Endothelial cell of umbilical vein (primary cell): ENCODE measurements around the gene METTL1. TPM values are rescaled to one million over a fixed set of nuclear protein-coding genes. Genes with fewer than 3 reads are reported as not detected.

Experiments used
- BruUV-seq: library from RNA; stranded (reverse); fragments of 400-500 nt; replicated peaks from 2 replicates; lab custom pipeline; 2021; lab: Mats Ljungman, UMichigan
- CTCF ChIA-PET: fragments of 300-600, 350-600 bp; sonication (Branson Sonifier 250); formaldehyde crosslinking; loops from one replicate; lab custom pipeline; 2021; ENCODE audit warnings: antibody characterized with exemption, inconsistent platforms; lab: Charles Lee
- POLR2A ChIA-PET: fragments of 300-600, 350-600 bp; sonication (Branson Sonifier 250); formaldehyde crosslinking; loops from one replicate; lab custom pipeline; 2021; ENCODE audit warnings: antibody characterized with exemption, inconsistent platforms; lab: Charles Lee
- DNase-seq: peaks from one replicate; pipeline ENCODE4 v3.0.0-alpha.2; 2011; ENCODE audit warnings: low read depth, low spot score
- FAIRE-seq: peaks from 2 replicates; lab custom pipeline; 2011; peaks lifted over from hg19 to GRCh38; lab: Jason Lieb, UNC
- H2AFZ ChIP-seq: 2 replicates; pipeline ENCODE4 v1.6.0; 2012; ENCODE audit warnings: low read depth, low read length, control low read depth, inconsistent platforms
- H3K27ac ChIP-seq: 2 replicates; pipeline ENCODE4 v1.5.1; 2011; ENCODE audit warnings: low read depth, mild to moderate bottlenecking, control low read depth, low read length, moderate library complexity; ENCODE audit not compliant: insufficient read depth
- H3K27me3 ChIP-seq, 2 experiments: 2 replicates each; pipeline versions ENCODE4 v1.6.0 to v1.6.1; 2011; ENCODE audit warnings: low read length in 2 of 2, mixed read lengths in 1 of 2; ENCODE audit not compliant: control insufficient read depth in 2 of 2, insufficient read depth in 2 of 2
- H3K36me3 ChIP-seq, 2 experiments: 2 replicates in 1 of 2; 3 replicates in 1 of 2; pipeline ENCODE4 v1.5.1; 2011; ENCODE audit warnings: low read length in 2 of 2, mild to moderate bottlenecking in 1 of 2, moderate library complexity in 1 of 2; ENCODE audit not compliant: control insufficient read depth in 2 of 2, insufficient read depth in 2 of 2; ENCODE audit errors: extremely low read depth in 1 of 2
- H3K4me1 ChIP-seq: 3 replicates; pipeline ENCODE4 v1.5.1; 2011; ENCODE audit warnings: mild to moderate bottlenecking, low read length; ENCODE audit not compliant: control insufficient read depth, insufficient read depth; ENCODE audit errors: extremely low read depth
- H3K4me2 ChIP-seq: 2 replicates; pipeline ENCODE4 v1.6.1; 2011; ENCODE audit warnings: low read length, control low read depth, mixed read lengths; ENCODE audit not compliant: insufficient read depth
- H3K4me3 ChIP-seq, 3 experiments: fragments of 200-600 bp in 1 of 3; sonication (generic), shearing (Covaris generic) in 1 of 3; replicated peaks in 1 of 3; 2 replicates each; pipeline ENCODE4 v1.5.1; 2011 to 2016; ENCODE audit warnings: control low read depth in 3 of 3, low read length in 3 of 3, mild to moderate bottlenecking in 2 of 3, inconsistent platforms in 1 of 3, low read depth in 1 of 3, moderate library complexity in 1 of 3; ENCODE audit not compliant: insufficient read depth in 1 of 3
- H3K79me2 ChIP-seq: 2 replicates; pipeline ENCODE4 v1.6.0; 2012; ENCODE audit warnings: low read length, inconsistent platforms; ENCODE audit not compliant: control insufficient read depth, insufficient read depth
- H3K9ac ChIP-seq: replicated peaks from 2 replicates; pipeline ENCODE3; 2011; ENCODE audit warnings: low read length, control low read depth; ENCODE audit not compliant: insufficient read depth; ENCODE audit errors: extremely low read depth
- H3K9me1 ChIP-seq: replicated peaks from 3 replicates; pipeline ENCODE4 v1.6.0; 2011; ENCODE audit warnings: mild to moderate bottlenecking, low read length; ENCODE audit not compliant: control insufficient read depth, insufficient read depth; ENCODE audit errors: extremely low read depth
- H3K9me3 ChIP-seq: replicated peaks from 2 replicates; pipeline ENCODE4 v1.5.1; 2012; ENCODE audit warnings: low read length, inconsistent platforms; ENCODE audit not compliant: control insufficient read depth, insufficient read depth
- H4K20me1 ChIP-seq: replicated peaks from 2 replicates; pipeline ENCODE3; 2011; ENCODE audit warnings: mild to moderate bottlenecking, low read length; ENCODE audit not compliant: control insufficient read depth, insufficient read depth; ENCODE audit errors: extremely low read depth
- CTCF ChIP-seq, 2 donors: IDR thresholded peaks; 1 replicate in 1 of 2; 2 replicates in 1 of 2; pipeline ENCODE4 v1.5.1; 2011; ENCODE audit warnings: low read length in 2 of 2, mild to moderate bottlenecking in 2 of 2, moderate library complexity in 2 of 2, control low read depth in 1 of 2, inconsistent platforms in 1 of 2, low read depth in 1 of 2; ENCODE audit not compliant: insufficient read depth in 1 of 2; ENCODE audit errors: extremely low read depth in 1 of 2
- EZH2 ChIP-seq: IDR thresholded peaks from 2 replicates; pipeline ENCODE4 v1.6.1; 2012; ENCODE audit warnings: borderline replicate concordance, low read depth, mild to moderate bottlenecking, moderate library complexity, low read length, inconsistent platforms; ENCODE audit not compliant: severe bottlenecking
- FOS ChIP-seq: IDR thresholded peaks from 2 replicates; pipeline ENCODE4 v1.6.1; 2011; ENCODE audit warnings: mild to moderate bottlenecking, low read length, moderate library complexity, borderline replicate concordance; ENCODE audit not compliant: insufficient read depth
- GATA2 ChIP-seq: IDR thresholded peaks from 2 replicates; pipeline ENCODE4 v1.7.0; 2011; ENCODE audit warnings: low read depth, mild to moderate bottlenecking, moderate library complexity, mixed read lengths, low read length; ENCODE audit not compliant: insufficient read length, insufficient read depth
- JUN ChIP-seq: IDR thresholded peaks from 2 replicates; pipeline ENCODE4 v1.6.1; 2011; ENCODE audit warnings: borderline replicate concordance, low read depth; ENCODE audit not compliant: insufficient read length, insufficient read depth
- MAX ChIP-seq: IDR thresholded peaks from 2 replicates; pipeline ENCODE4 v1.6.1; 2011; ENCODE audit not compliant: insufficient read depth, insufficient read length
- MYC ChIP-seq: IDR thresholded peaks from one replicate; pipeline ENCODE4 v1.6.1; 2011; ENCODE audit warnings: mild to moderate bottlenecking, low read depth, low read length
- POLR2A ChIP-seq: IDR thresholded peaks from 2 replicates; pipeline ENCODE4 v1.6.1; 2012; ENCODE audit warnings: low read depth, mild to moderate bottlenecking, control low read depth, low read length
- POLR2AphosphoS5 ChIP-seq: IDR thresholded peaks from 2 replicates; pipeline ENCODE4 v1.6.1; 2012; ENCODE audit warnings: low read depth, mild to moderate bottlenecking, control low read depth, low read length, moderate library complexity; ENCODE audit not compliant: insufficient read depth
- dilution Hi-C: fragments of 300-500 bp; cut with MboI; formaldehyde crosslinking; loops from one replicate; pipeline ENCODE4 v1.15.0; 2019; ENCODE audit warnings: low sequenced_read_pairs; ENCODE audit not compliant: extremely low pct_ligation_motif_present
- intact Hi-C: fragments of 100-400 bp; cut with micrococcal nuclease; formaldehyde crosslinking; loops from one replicate; pipeline ENCODE4 v1.10.0; 2022
- polyA plus RNA-seq, 4 experiments: library from polyadenylated mRNA; depleted of rRNA in 3 of 4; stranded (reverse) in 3 of 4; unstranded in 1 of 4; fragments of >200 nt; gene quantifications; 2 replicates each; pipeline versions ENCODE4 v1.2.1 to v1.2.3, GENCODE V29; 2011 to 2012; ENCODE audit warnings: missing spikeins in 1 of 4
- total RNA-seq: library from RNA; stranded (reverse); gene quantifications from 2 replicates; pipeline ENCODE4 v1.2.3, GENCODE V29; 2021

Gene METTL1
- total and polyA plus RNA-seq, 2 donors (not counting 3 experiments of a cell fraction or from before 2014, with no cell fraction given): 23.6 to 24.3 TPM

- Histone ChIP-seq H3K27ac (no peak overlapping the region), H3K36me3 (peaks cover 0 to 14% of the 10 kb centered on the region in 2 experiments), H3K9me1 (no peaks in the 10 kb centered on the region), H3K4me1 (peaks cover 17% of the 10 kb centered on the region), H3K79me2 (peaks cover 19% of the 10 kb centered on the region), H3K9ac (no peak overlapping the region), H3K27me3 (peaks cover 25 to 33% of the 10 kb centered on the region in 2 experiments), H3K4me2 (no peak overlapping the region), H2AFZ (no peak overlapping the region), H3K4me3 (no peak overlapping the region), H3K9me3 (no peaks in the 10 kb centered on the region), H4K20me1 (no peaks in the 10 kb centered on the region)
- ChIA-PET POLR2A (no interaction called here), CTCF (no interaction called here)
- no peak for DNase-seq
- intact Hi-C loops (no loop called here), dilution Hi-C loops (no loop called here)
- TF ChIP-seq MAX (no peak), CTCF (IDR thresholded peaks at IDR 0.05; ENCODE audit: extremely low read depth in 1 of 2, insufficient read depth in 1 of 2, low read depth in 1 of 2, low read length in 2 of 2) (no peak), FOS (no peak), GATA2 (no peak), POLR2AphosphoS5 (no peak), JUN (no peak), POLR2A (no peak), EZH2 (no peak), MYC (no peak)
- no peak for FAIRE-seq
- BruUV-seq: no TSS peak
Measured at GRCh38 chr12:57753756-57754337, 18.1 kb downstream of the METTL1 start.
